NCI-H146 treated with DMSO at 0.1 percent for 48 hours (cell line): ENCODE data around the gene TOB2.

Experiments used
- DNase-seq: peaks from one replicate; lab custom pipeline; 2025; ENCODE audit not compliant: unreplicated experiment; lab: John Stamatoyannopoulos, UW

Gene TOB2

DNA sequence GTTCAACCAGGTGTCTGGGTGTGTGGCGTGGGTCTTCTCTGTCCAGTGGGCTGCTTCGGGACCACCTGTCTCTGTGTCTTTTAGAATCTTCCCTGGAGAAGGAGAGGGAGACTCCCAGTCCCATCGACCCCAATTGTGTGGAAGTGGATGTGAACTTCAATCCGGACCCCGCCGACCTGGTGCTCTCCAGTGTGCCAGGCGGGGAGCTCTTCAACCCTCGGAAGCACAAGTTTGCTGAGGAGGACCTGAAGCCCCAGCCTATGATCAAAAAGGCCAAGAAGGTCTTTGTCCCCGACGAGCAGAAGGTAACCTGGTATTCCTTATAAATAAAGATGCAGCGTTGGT, 52.6 kb downstream of the TOB2 start:
- DNase-seq = no peak

DNA sequence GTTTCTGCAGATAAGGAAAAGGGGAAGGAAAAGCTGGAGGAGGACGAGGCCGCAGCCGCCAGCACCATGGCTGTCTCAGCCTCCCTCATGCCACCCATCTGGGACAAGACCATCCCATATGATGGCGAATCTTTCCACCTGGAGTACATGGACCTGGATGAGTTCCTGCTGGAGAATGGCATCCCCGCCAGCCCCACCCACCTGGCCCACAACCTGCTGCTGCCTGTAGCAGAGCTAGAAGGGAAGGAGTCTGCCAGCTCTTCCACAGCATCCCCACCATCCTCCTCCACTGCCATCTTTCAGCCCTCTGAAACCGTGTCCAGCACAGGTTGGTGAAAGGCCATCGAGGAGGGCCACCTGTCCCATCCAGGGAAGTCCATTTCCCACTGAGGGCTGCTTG, 59.3 kb downstream of the TOB2 start:
- no peak for DNase-seq

DNA sequence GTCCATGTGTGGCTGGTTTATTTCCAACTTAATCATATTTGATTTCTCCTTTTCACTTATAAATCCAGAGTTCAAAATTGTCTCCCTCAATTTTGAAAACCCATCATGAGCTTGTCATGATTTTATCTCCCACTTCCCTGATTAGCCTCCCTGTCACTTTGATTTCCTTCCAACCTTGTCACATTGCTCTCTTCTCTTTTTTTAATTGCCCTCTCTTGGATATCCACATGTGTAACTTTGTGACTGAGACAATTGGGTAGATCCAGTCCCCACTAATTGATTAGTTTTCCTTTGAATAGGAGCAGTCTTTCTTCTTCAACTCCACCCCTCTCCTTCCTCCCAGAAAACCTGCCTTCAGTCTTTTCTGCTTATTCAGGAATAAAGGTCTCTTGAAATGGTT, 62.5 kb downstream of the TOB2 start:
- no peak for DNase-seq
